ENCODE data around the gene GMDS.

GRCh38 chr6:2205396-2205795 is 40.0 kb downstream of the GMDS start:
- no peak for TF ChIP-seq CTCF (IDR thresholded peaks at IDR 0.05)
- TF ChIP-seq POLR2A (IDR thresholded peaks at IDR 0.05), result no peak

Data from heart left ventricle (tissue), 13 donors.